GM12891 (cell line): Measurements from ENCODE around the gene PABPN1.

Experiments
- POLR2A ChIP-seq: IDR thresholded peaks from 2 replicates; pipeline ENCODE4 v1.6.1; 2011; ENCODE audit warnings: low read depth, low read length, control low read depth
- POLR2AphosphoS5 ChIP-seq: IDR thresholded peaks from 2 replicates; pipeline ENCODE4 v1.6.1; 2011; ENCODE audit warnings: low read depth, low read length, control low read depth

DNA sequence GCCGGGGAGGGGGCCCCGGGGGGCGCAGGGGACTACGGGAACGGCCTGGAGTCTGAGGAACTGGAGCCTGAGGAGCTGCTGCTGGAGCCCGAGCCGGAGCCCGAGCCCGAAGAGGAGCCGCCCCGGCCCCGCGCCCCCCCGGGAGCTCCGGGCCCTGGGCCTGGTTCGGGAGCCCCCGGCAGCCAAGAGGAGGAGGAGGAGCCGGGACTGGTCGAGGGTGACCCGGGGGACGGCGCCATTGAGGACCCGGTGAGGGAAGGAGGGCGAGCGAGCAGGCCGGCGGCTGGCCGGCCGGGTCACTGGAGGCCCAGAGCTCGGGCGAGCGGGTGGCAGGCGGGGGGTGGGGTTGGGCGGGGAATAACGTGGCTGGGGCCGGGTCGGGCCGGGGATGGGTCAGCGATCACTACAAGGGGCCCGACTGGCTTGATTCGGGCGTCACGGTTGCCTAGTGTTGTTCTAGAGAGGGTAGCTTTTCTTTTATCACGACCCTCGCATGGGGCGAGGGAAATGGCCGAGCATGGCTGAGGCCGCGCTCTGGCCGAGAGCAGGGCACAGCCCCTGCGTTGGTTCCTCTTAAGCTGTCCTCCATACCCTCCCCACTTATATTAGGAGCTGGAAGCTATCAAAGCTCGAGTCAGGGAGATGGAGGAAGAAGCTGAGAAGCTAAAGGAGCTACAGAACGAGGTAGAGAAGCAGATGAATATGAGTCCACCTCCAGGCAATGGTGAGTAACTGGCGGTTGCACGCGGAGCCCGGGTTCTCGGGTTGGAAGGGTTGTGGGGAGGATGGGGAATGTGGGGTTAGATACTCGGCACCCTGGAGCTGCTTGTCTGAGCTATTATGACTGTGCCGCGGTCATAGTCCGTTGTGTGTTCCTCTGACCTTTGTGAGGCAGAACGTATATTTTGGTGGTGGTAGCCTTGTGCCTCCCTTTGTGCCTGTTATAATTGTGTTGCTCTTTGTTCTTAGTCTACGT, 603 bp downstream of the PABPN1 start:
- peak; percentile 77 for TF ChIP-seq POLR2A
- peak; percentile 69 for TF ChIP-seq POLR2AphosphoS5
